ENCODE data around the gene MAPK1.

DNA sequence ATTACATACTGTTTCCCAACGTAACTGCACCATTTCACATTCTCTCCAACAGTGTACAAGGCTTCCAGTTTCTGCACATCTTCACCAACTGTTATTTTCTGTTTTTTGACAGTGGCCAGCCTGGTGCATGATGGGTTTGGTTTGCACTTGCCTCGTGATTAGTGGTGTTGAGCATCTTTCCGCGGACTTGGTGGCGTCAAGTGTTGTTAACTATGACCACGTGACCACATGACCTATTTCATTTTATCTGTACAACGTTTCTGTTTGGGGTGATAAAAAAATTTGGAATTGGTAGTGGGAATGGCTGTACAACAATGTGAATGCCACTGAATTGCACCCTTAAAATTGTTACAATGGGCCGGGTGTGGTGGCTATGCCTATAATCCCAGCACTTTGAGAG is 129.4 kb downstream of the MAPK1 start:
- TF ChIP-seq, protein P1, sequence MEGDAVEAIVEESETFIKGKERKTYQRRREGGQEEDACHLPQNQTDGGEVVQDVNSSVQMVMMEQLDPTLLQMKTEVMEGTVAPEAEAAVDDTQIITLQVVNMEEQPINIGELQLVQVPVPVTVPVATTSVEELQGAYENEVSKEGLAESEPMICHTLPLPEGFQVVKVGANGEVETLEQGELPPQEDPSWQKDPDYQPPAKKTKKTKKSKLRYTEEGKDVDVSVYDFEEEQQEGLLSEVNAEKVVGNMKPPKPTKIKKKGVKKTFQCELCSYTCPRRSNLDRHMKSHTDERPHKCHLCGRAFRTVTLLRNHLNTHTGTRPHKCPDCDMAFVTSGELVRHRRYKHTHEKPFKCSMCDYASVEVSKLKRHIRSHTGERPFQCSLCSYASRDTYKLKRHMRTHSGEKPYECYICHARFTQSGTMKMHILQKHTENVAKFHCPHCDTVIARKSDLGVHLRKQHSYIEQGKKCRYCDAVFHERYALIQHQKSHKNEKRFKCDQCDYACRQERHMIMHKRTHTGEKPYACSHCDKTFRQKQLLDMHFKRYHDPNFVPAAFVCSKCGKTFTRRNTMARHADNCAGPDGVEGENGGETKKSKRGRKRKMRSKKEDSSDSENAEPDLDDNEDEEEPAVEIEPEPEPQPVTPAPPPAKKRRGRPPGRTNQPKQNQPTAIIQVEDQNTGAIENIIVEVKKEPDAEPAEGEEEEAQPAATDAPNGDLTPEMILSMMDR (conservative IDR thresholded peaks at IDR 0.05; ENCODE audit: low read length), result no peak
- TF ChIP-seq EZH2phosphoT487 (IDR thresholded peaks at IDR 0.05; ENCODE audit: borderline replicate concordance, low read depth, low read length), result no peak
